GM12878 (cell line): Measurements from ENCODE around the gene OR2AT4.

Source experiments
- CHD2 ChIP-seq: IDR thresholded peaks from 2 replicates; pipeline ENCODE4 v1.6.1; 2011; ENCODE audit warnings: low read depth, low read length, improper control_type of control experiment, borderline replicate concordance
- CREM ChIP-seq: IDR thresholded peaks from 2 replicates; pipeline ENCODE4 v1.6.1; 2014; ENCODE audit warnings: antibody characterized with exemption, low read depth
- DPF2 ChIP-seq: fragments of 450-650 bp; IDR thresholded peaks from 2 replicates; pipeline ENCODE4 v1.6.1; 2017; ENCODE audit warnings: mild to moderate bottlenecking
- TF ChIP-seq, protein P1 (sequence below), 3 experiments: IDR thresholded peaks in 2 of 3; conservative IDR thresholded peaks in 1 of 3; 2 replicates each; pipeline ENCODE4 v1.5.1; 2011; ENCODE audit warnings: low read depth in 3 of 3, low read length in 3 of 3, mild to moderate bottlenecking in 3 of 3, control low read depth in 2 of 3, moderate library complexity in 2 of 3, inconsistent platforms in 1 of 3, mixed read lengths in 1 of 3; ENCODE audit not compliant: control insufficient read depth in 2 of 3, insufficient read depth in 1 of 3; ENCODE audit errors: extremely low read depth in 1 of 3

- TF ChIP-seq, protein P1, sequence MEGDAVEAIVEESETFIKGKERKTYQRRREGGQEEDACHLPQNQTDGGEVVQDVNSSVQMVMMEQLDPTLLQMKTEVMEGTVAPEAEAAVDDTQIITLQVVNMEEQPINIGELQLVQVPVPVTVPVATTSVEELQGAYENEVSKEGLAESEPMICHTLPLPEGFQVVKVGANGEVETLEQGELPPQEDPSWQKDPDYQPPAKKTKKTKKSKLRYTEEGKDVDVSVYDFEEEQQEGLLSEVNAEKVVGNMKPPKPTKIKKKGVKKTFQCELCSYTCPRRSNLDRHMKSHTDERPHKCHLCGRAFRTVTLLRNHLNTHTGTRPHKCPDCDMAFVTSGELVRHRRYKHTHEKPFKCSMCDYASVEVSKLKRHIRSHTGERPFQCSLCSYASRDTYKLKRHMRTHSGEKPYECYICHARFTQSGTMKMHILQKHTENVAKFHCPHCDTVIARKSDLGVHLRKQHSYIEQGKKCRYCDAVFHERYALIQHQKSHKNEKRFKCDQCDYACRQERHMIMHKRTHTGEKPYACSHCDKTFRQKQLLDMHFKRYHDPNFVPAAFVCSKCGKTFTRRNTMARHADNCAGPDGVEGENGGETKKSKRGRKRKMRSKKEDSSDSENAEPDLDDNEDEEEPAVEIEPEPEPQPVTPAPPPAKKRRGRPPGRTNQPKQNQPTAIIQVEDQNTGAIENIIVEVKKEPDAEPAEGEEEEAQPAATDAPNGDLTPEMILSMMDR (IDR thresholded peaks at IDR 0.05 in 2 of 3, conservative IDR thresholded peaks at IDR 0.05 in 1 of 3; ENCODE audit: control insufficient read depth in 2 of 3, extremely low read depth in 1 of 3, insufficient read depth in 1 of 3, low read depth in 3 of 3, low read length in 3 of 3) = no peak
- TF ChIP-seq CHD2 = no peak
- no peak for TF ChIP-seq DPF2
- no peak for TF ChIP-seq CREM
Measured at GRCh38 chr11:75097173-75097557, 489 bp upstream of the OR2AT4 start.
